ENCODE measurements around the gene HM13. TPM values are rescaled to one million over a fixed set of nuclear protein-coding genes. Genes with fewer than 3 reads are reported as not detected.
A peak's percentile ranks its signal among the peaks of the same experiment; 100 is the strongest.

Gene HM13
- total RNA-seq, 2 experiments from 2014 or later, result 162 to 165 TPM

DNA sequence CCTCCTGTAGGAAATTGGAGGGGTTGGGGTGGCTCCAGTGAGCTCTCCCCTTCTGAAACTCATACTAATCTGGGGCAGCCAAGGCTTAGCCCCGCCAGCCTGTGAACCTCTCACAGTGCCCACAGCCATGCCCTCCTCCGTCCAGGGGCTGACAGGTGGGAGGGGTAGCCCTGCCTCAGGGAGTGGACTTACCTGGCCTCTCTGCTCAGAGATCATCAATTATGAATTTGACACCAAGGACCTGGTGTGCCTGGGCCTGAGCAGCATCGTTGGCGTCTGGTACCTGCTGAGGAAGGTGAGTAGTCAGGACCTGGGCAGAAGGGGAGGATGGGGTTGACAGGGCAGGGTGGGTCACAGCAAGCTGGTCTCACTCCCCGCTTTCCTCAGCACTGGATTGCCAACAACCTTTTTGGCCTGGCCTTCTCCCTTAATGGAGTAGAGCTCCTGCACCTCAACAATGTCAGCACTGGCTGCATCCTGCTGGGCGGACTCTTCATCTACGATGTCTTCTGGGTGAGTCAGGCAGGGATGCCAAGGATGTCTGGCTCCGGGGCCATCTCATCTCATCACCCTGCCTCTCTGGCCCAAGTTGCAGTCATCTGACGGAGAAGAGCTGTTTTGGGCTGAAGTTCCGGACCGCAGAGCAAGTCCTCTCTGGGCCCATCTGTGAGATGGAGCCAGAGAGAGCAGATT lies 34.7 kb downstream of the HM13 start:
- H3K9me3 Mint-ChIP-seq, result no peaks in the 10 kb centered on the region
- ChIA-PET POLR2A (no interaction called here), CTCF (interaction anchor here (1.0 to 19.1 kb wide), 3 partner anchors 11 to 113 kb away, joined by 3 to 523 read pairs (median 103); partner anchors contain the start of gene ID1)
- DNase-seq, result no peak
- H3K4me1 Mint-ChIP-seq, result peaks cover 33% of the 10 kb centered on the region
- peak overlapping the region; percentile 93 for H3K4me3 Mint-ChIP-seq
- peaks cover 68% of the 10 kb centered on the region for H3K36me3 Mint-ChIP-seq (ENCODE audit: low read depth)
- H3K27me3 Mint-ChIP-seq, result no peaks in the 10 kb centered on the region
- no peak overlapping the region for H3K27ac Mint-ChIP-seq

DNA sequence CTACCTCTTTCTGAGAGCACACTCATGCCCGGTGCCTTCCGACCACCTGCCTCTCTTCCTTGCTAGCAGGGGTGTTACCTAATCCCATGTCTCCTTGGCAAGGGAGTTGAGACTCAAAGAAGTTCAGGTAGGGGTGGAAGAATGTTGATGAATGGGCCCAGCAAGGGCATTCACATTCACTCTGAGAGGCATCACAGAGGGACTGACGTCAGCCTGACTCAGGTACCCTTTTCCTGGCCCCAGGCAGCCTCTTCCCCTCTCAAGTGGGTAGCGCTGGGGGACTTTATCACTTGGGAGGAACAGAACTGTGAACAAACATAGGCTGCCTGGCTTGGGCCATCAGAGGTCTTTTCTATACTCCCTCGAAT lies 35.3 kb downstream of the HM13 start:
- ChIA-PET POLR2A (no interaction called here), CTCF (interaction anchor here (14.4 to 19.1 kb wide), 2 partner anchors 11 to 60 kb away, joined by 103 to 523 read pairs; partner anchors contain the start of gene ID1)
- Mint-ChIP-seq H3K4me1 (peaks cover 28% of the 10 kb centered on the region), H3K27me3 (no peaks in the 10 kb centered on the region), H3K27ac (no peak overlapping the region), H3K4me3 (no peak overlapping the region), H3K36me3 (ENCODE audit: low read depth) (peaks cover 65% of the 10 kb centered on the region), H3K9me3 (no peaks in the 10 kb centered on the region)
- no peak for DNase-seq

DNA sequence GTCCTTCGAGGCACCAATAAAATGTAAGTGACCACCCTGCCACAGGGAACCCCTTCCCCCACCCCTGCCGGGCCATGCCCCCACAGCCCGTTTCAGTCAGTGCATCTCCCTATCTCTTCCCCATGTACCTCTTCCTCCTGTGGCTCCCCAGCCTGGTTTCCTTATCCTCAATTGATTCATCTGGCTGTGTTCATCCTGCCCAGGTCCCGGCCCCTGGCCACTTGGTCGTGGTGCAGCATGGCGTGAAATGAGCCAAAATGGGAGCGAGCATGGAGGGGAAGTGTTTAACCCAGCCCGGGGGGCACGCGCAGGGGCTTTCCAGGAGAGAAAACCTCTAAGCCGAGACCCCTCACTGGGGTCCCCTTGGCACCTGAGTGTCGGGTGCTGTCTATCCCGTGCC lies 35.9 kb downstream of the HM13 start:
- H3K27ac Mint-ChIP-seq, result no peak overlapping the region
- H3K27me3 Mint-ChIP-seq, result no peaks in the 10 kb centered on the region
- H3K4me1 Mint-ChIP-seq, result peaks cover 26% of the 10 kb centered on the region
- peaks cover 62% of the 10 kb centered on the region for H3K36me3 Mint-ChIP-seq (ENCODE audit: low read depth)
- no peaks in the 10 kb centered on the region for H3K9me3 Mint-ChIP-seq
- no peak for DNase-seq
- ChIA-PET POLR2A (no interaction called here), CTCF (interaction anchor here (14.4 to 19.1 kb wide), 2 partner anchors 10 to 59 kb away, joined by 103 to 523 read pairs; partner anchors contain the start of gene ID1)
- H3K4me3 Mint-ChIP-seq, result no peak overlapping the region

DNA sequence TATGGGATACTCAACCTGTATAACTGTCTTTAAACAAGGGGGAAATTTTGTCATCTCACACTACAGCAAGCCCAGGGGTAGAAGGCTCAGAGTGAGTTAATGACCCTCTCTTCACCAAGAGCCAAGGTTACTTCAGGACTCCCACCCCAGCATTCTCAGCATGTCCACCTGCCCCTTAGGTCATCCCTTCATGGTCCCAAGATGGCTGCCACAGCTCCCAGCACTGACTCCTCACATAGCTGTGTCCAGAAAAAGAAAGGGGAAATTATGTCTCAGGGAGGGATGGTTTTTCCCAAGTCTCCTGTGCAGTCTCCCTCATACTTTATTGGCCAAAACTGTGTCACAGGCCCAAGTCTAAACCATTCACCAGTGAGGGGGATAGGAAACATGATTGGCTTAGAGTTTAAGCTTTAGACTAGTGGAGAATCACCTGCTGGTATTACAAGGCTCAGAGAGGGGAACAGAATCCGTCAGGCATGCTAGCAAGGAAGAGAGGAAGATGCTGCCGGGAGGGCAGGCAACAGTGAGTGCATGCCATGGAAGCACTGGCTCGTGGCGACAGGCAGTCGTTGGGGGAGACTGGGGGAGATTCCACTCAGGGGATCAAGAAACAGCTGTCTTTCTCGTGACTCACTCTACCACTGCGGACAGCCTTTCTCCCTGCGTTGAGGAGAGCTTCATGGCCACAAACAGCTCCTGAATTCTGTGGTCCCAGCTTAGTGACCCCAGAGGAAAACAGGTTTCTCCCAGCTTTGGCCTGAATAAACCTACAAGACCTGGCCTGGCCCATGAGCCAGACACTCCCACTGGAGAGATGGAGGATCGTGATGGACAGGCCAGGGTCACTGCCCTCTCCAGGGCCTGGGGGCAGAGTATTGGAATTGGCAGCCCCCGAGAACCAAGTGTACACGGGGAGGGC lies 37.2 kb downstream of the HM13 start:
- Mint-ChIP-seq H3K4me3 (no peak overlapping the region), H3K4me1 (peaks cover 19% of the 10 kb centered on the region), H3K36me3 (ENCODE audit: low read depth) (peaks cover 64% of the 10 kb centered on the region), H3K27me3 (no peaks in the 10 kb centered on the region), H3K27ac (no peak overlapping the region), H3K9me3 (no peaks in the 10 kb centered on the region)
- ChIA-PET POLR2A (interaction anchor here (1.1 to 1.3 kb wide), 3 partner anchors 9 to 22 kb away, joined by 3 to 5 read pairs (median 4); no protein-coding TSS in a partner anchor), CTCF (interaction anchor here (14.4 to 19.1 kb wide), 2 partner anchors 9 to 58 kb away, joined by 103 to 523 read pairs; partner anchors contain the start of gene ID1)
- no peak for DNase-seq

DNA sequence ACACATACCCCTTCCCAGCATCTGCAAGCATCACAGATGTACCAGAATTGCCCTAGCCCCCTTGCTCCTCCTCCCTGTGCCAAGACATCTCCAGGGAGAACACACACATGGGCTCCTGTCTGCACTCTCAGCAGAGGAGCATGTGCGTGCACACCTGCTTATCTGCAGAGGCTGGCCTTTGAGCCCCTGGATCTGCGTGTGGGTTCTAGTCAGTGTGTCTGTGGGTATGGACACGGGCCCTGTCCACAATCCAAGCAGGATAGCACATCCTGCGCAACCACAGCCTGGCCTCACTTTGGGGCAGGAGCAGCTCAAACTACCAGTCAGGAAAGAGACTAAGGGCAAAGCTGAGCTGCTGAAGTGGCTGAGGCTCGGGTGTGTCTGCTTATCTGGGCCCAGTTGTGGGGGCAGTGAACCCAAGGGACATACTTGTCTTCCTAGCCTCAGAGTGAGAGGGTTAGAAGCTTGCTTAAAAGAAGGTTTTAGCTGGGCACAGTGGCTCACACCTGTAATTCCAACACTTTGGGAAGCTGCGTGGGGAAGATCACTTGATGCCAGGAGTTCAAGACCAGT lies 41.0 kb downstream of the HM13 start:
- Mint-ChIP-seq H3K4me1 (peaks cover 13% of the 10 kb centered on the region), H3K36me3 (ENCODE audit: low read depth) (peaks cover 47% of the 10 kb centered on the region), H3K9me3 (no peaks in the 10 kb centered on the region), H3K4me3 (no peak overlapping the region), H3K27ac (peak overlapping the region; percentile 26), H3K27me3 (no peaks in the 10 kb centered on the region)
- DNase-seq, result no peak
- POLR2A ChIA-PET, result interaction anchor here (0.7 to 1.9 kb wide), 2 partner anchors 18 to 50 kb away, joined by 4 to 6 read pairs; partner anchors contain the start of gene ID1
- CTCF ChIA-PET, result interaction anchor here (19.1 kb wide), 1 partner anchor 54 kb away, joined by 523 read pairs; the partner anchor contains the start of gene ID1

DNA sequence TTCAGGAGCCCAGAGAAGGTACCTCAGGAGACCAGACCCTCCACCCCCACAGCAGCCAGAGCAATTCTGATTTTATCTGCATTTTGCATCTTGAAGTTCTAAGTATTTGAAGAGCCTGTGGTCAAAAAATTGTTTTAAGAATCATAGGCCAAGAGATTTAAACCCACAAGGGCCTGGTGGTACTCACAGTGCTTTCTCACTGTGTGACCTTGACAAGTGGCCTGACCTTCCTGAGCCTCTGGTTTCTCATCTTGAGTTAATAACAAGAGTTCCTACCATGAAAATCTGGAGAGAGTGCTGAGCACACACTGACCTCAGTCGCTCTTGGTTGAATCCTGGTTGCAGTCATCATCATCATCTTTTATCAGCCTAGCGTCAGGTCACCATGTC lies 45.5 kb downstream of the HM13 start:
- peaks cover 19% of the 10 kb centered on the region for H3K4me1 Mint-ChIP-seq
- H3K9me3 Mint-ChIP-seq, result no peaks in the 10 kb centered on the region
- no peak overlapping the region for H3K4me3 Mint-ChIP-seq
- POLR2A ChIA-PET, result interaction anchor here (1.2 to 1.3 kb wide), 3 partner anchors 8 to 179 kb away, joined by 3 to 9 read pairs (median 4); partner anchors contain the start of gene TPX2
- DNase-seq, result no peak
- H3K36me3 Mint-ChIP-seq (ENCODE audit: low read depth), result peaks cover 60% of the 10 kb centered on the region
- CTCF ChIA-PET, result interaction anchor here (0.8 to 19.1 kb wide), 8 partner anchors 9 to 164 kb away, joined by 3 to 523 read pairs (median 21); partner anchors contain the start of genes BCL2L1 and ID1
- H3K27me3 Mint-ChIP-seq, result no peaks in the 10 kb centered on the region
- H3K27ac Mint-ChIP-seq, result peak overlapping the region; percentile 68

DNA sequence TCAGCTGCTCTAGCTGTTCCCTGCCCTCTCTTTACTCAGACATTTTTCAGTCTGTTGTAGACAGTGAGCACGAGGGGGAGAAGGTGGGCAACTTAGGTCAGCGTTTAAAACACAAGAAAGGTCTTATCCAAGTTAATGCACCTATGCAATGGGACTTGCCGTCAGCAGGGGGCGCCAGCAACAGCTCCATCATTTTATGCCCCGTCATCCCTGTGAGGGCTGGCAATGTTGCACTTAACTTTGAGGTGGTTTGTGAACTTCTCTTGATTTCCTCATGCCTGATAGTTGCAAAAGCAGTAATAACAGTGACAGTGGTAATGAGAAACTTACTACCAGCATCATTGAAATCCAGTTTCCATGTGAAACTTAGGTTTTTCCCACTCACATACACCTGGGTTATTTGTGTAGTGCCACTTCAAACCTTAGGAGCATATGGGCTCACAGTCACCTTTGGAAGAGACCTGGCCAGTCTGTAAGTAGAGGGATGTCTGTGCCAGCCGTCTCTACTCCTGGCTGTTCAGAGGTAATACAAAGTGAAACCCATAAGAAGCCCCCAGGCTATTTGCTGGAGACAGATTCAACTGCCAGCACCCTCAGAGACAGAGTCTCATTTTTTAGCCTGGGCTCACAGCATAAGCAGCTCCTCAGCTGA lies 46.0 kb downstream of the HM13 start:
- no peaks in the 10 kb centered on the region for H3K27me3 Mint-ChIP-seq
- ChIA-PET POLR2A (interaction anchor here (1.2 to 1.3 kb wide), 3 partner anchors 9 to 179 kb away, joined by 3 to 9 read pairs (median 4); partner anchors contain the start of gene TPX2), CTCF (interaction anchor here (0.8 to 19.1 kb wide), 11 partner anchors 9 to 164 kb away, joined by 3 to 523 read pairs (median 5); partner anchors contain the start of genes BCL2L1 and ID1)
- H3K4me3 Mint-ChIP-seq, result no peak overlapping the region
- no peaks in the 10 kb centered on the region for H3K9me3 Mint-ChIP-seq
- peak; percentile 81 for DNase-seq
- peaks cover 19% of the 10 kb centered on the region for H3K4me1 Mint-ChIP-seq
- H3K27ac Mint-ChIP-seq, result peak overlapping the region; percentile 68
- peaks cover 58% of the 10 kb centered on the region for H3K36me3 Mint-ChIP-seq (ENCODE audit: low read depth)

DNA sequence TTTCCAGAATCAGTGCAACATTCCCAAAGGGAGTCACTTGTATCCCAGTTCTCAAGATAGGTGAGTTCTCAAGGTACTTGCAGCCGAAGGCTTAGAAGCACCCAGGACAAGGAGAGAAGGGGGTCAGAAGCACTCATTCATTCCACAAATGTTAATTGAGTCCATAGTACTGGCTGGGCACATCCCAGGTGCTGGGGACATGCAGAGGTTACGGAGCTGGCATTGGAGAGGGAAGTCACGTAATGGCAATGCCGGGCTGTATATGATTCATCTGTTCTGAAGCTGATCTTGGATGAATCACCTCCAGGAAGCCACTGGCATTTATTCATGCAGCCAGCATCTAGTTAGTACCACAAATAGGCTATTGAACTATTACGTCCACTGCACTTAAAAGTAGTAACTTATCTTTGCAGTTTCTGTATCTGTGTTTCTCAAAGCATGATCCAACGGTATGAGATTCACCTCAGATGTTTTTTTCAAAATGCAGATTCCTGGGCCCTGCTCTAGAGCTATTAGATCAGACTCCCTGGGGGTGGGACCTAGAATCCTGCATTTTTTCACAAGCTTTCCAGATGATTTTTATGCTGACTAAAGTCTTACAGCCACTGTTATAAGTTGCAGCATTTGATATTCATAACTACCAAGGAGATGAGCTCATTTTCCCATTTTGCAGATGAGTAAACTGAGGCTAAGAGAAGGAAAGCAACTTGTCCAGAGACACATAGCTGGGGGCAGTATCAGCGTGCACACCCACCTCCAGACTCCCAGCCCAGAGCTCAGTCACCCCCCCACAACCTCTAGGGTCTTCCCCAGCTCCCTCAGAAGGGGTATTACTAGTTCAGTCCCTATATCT lies 46.7 kb downstream of the HM13 start:
- Mint-ChIP-seq H3K4me1 (peaks cover 24% of the 10 kb centered on the region), H3K27ac (peak overlapping the region; percentile 68), H3K9me3 (no peaks in the 10 kb centered on the region), H3K27me3 (no peaks in the 10 kb centered on the region), H3K4me3 (no peak overlapping the region), H3K36me3 (ENCODE audit: low read depth) (peaks cover 58% of the 10 kb centered on the region)
- CTCF ChIA-PET, result interaction anchor here (0.7 to 19.1 kb wide), 13 partner anchors 8 to 163 kb away, joined by 3 to 523 read pairs (median 5); partner anchors contain the start of genes BCL2L1 and ID1
- POLR2A ChIA-PET, result interaction anchor here (0.9 to 2.7 kb wide), 7 partner anchors 9 to 178 kb away, joined by 3 to 18 read pairs (median 5); partner anchors contain the start of genes ID1 and TPX2
- no peak for DNase-seq

DNA sequence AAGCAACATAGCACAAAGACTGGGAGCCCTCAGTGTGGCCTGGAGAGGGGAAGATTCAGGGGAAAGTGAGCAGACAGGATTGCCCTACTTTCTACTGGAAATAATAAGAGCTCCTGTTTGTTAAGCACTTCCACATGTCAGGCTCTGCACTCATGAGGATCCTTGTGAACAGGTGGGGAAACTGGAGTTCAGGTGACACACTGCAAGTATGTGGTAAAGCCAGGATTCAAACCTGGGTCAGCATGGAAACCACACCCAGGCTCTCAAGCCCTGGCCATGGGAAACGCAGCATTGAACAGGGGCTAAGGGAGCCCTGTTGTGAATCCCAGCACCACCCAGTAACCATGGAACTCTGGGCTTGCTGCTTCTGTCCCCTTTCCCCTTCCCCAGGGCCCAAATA lies 48.0 kb downstream of the HM13 start:
- Mint-ChIP-seq H3K4me1 (peaks cover 30% of the 10 kb centered on the region), H3K27ac (peak overlapping the region; percentile 16), H3K27me3 (no peaks in the 10 kb centered on the region), H3K36me3 (ENCODE audit: low read depth) (peaks cover 55% of the 10 kb centered on the region), H3K4me3 (no peak overlapping the region), H3K9me3 (no peaks in the 10 kb centered on the region)
- no peak for DNase-seq
- POLR2A ChIA-PET, result interaction anchor here (1.1 to 2.7 kb wide), 6 partner anchors 10 to 51 kb away, joined by 3 to 18 read pairs (median 8); partner anchors contain the start of gene ID1
- CTCF ChIA-PET, result interaction anchor here (0.7 to 19.1 kb wide), 16 partner anchors 11 to 162 kb away, joined by 3 to 523 read pairs (median 5); partner anchors contain the start of genes BCL2L1 and ID1

DNA sequence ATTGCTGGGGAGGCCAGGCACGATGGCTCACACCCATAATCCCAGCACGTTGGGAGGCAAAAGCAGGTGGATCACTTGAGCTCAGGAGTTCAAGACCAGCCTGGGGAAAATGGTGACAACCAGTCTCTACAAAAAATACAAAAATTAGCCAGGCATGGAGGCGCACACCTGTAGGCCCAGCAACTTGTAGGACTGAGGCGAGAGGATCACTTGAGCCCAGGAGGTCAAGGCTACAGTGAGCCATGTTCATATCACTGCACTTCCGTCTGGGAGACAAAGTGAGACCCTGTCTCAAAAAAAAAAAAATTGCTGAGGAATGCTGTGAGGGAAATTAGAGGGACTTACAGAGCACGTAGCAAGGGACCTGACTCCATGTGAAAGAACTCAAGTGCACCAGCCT lies 50.0 kb downstream of the HM13 start:
- Mint-ChIP-seq H3K27ac (no peak overlapping the region), H3K9me3 (no peaks in the 10 kb centered on the region), H3K4me1 (peaks cover 31% of the 10 kb centered on the region), H3K36me3 (ENCODE audit: low read depth) (peaks cover 54% of the 10 kb centered on the region), H3K4me3 (no peak overlapping the region), H3K27me3 (no peaks in the 10 kb centered on the region)
- no peak for DNase-seq
- POLR2A ChIA-PET, result interaction anchor here (1.1 kb wide), 1 partner anchor 20 kb away, joined by 3 read pairs; no protein-coding TSS in a partner anchor
- CTCF ChIA-PET, result interaction anchor here (8.4 to 19.1 kb wide), 2 partner anchors 17 to 45 kb away, joined by 103 to 523 read pairs; partner anchors contain the start of gene ID1

DNA sequence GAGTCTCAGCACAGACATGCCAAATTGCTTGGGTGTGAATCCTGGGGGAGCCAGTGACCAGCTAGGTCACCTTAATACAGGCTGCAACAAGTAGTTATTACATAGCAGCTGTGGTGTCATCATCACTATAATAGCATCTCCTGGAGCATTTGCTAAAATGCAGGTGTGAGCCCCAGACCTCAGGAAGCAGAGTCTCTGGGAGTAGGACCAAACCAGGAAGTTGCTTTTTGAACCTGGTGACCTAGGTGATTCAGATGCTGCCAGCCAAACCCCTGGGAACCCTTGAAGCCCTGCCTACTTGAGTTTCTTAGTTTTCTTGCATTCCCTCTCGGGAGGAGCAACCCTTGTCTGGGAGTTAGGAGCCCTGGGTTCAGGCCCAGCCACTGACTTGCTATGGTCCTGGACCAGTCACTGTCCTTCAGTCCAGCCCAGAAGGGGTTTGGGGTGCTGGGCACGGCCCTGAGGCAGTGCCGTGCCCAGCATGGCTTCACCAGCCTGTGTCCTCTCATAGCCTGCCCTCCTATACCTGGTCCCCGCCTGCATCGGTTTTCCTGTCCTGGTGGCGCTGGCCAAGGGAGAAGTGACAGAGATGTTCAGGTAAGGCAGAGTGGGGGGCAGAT lies 51.6 kb downstream of the HM13 start:
- Mint-ChIP-seq H3K9me3 (no peaks in the 10 kb centered on the region), H3K27ac (no peak overlapping the region), H3K4me3 (no peak overlapping the region), H3K4me1 (peaks cover 16% of the 10 kb centered on the region), H3K27me3 (no peaks in the 10 kb centered on the region), H3K36me3 (ENCODE audit: low read depth) (peaks cover 52% of the 10 kb centered on the region)
- DNase-seq, result no peak
- ChIA-PET CTCF (interaction anchor here (1.5 to 12.1 kb wide), 3 partner anchors 12 to 158 kb away, joined by 5 to 430 read pairs (median 13); partner anchors contain the start of genes BCL2L1 and ID1), POLR2A (no interaction called here)
